ENCODE measurements around the gene AOPEP.

GRCh38 chr9:94745806-94746540 is 19.5 kb downstream of the AOPEP start:
- TF ChIP-seq CHD2 (IDR thresholded peaks at IDR 0.05; ENCODE audit: low read length, partially characterized antibody) (no peak), POLR2AphosphoS5 (IDR thresholded peaks at IDR 0.05; ENCODE audit: low read depth, low read length) (no peak), MXI1 (IDR thresholded peaks at IDR 0.05; ENCODE audit: low read depth, low read length) (no peak), TEAD4 (IDR thresholded peaks at IDR 0.05; ENCODE audit: borderline replicate concordance, insufficient read depth) (no peak)
